GM19455 (cell line): ENCODE data around the gene KRTAP13-1.

Source experiments
- ATAC-seq: cut with Tn5 transposase; IDR thresholded peaks from one replicate; pipeline ENCODE4 v1.9.1; 2021; ENCODE audit not compliant: unreplicated experiment

The KRTAP13-1 gene, protein sequence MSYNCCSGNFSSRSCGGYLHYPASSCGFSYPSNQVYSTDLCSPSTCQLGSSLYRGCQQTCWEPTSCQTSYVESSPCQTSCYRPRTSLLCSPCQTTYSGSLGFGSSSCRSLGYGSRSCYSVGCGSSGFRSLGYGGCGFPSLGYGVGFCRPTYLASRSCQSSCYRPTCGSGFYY

DNA sequence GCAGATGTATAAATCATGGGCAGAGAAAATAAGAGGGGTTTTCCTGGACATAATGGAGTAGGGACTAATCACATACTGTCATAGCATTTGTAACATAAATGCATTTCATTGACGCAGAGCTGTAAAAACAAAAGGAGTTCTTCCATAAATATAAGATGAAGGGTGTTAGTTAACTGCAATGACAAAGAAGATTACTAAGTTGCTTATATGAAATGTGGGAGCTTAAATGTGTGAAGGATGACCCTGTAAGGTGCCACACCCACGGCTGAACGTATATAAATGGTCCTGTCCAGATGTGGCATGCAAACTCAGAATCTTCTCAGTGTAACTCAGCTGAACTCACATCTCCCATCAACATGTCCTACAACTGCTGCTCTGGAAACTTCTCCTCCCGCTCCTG lies at the start of gene KRTAP13-1:
Gene KRTAP13-1 (plus strand): TSS at position 301 of the 400 bp plus-strand sequence. CDS start 56 bp downstream, at position 357.
- no peak for ATAC-seq

DNA sequence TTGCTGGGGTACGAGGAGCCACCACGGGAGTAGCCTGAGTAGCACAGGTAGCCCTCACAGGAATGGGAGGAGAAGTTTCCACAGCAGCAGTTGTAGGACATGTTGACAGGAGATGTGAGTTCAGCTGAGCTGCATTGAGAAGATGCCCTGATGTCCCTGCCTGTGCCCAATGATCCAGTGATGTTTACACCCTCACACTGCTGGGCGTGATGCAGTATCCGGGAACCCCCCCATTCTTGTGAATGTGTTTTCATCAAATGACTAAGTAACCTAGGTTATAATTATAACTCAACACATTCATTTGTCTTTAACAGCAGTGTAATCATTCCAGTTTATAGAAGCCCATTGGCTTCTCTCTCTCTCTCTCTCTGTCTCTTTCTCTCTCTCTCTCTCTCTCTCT lies 47.3 kb upstream of the KRTAP13-1 start, which contains the start of gene KRTAP23-1:
Gene KRTAP23-1 (minus strand): TSS at position 101 of the 400 bp plus-strand sequence. CDS start 0 bp downstream, at position 101.
- no peak for ATAC-seq

DNA sequence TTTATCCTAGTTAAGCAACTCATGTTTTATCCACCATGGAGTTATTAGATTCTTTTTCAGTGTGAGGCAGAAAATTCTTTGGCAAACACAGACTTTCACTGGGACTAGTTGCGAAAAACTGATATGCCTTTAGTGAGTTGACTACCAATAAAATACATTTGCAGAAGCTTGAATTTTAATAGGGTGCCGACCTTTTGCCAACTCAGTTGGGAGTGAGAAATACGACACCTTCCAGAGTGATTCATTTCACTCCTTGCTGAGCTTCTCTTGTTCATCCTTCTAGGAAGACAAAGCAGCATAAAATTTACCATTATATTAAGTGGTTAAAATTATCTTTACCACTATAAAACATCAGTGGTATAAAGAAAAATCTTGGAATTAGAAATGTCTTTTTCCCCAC lies 46.3 kb upstream of the KRTAP13-1 start:
- ATAC-seq: no peak

DNA sequence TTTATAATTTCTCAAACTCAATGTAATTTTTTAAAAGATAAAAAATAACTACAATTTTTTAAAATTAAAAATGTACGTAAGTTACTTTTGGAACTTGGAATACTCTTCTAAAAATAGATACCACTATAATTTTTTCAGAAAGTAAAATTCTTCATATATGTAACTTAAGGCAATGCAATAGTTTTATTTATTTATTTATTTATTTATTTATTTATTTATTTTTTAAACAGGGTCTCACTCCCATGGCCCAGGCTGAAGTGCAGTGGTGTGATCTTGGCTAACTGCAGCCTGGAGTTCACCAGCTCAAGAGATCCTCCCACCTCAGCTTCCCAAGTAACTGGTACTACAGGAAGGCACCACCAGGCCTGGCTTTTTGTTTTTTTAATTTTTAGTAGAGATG lies 44.3 kb upstream of the KRTAP13-1 start:
- ATAC-seq: no peak

DNA sequence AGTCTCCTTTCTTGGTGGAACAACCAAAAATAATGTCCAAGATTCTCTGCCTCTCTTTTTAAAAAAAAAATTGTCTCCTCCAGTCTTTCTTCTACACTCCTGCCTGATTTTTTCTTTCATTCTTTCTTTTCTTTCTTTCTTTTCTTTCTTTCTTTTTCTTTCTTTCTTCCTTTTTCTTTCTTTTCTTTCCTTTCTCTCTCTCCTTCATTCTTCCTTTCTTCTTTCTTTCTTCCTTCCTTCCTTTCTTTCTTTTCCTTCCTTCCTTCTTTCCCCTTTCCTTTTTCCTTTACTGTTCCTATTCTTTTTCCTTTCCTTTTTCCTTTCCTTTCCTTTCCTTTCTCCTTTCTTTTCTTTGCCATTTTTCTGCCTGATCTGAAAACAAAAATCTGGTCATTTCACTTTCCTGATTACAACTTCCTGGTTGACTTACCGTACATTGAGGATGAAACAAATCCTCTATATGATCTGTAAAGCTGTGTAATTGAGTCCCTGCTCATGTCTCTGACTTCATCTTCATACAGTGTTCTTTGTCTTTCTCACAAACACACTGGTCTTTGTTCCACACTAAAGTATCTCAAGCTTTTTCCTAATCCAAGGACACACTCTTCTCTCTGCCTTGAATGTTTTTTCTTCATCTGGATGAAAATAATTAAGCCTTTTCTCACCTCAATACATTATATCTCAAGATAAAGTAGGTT lies 41.4 kb upstream of the KRTAP13-1 start:
- ATAC-seq: no peak

DNA sequence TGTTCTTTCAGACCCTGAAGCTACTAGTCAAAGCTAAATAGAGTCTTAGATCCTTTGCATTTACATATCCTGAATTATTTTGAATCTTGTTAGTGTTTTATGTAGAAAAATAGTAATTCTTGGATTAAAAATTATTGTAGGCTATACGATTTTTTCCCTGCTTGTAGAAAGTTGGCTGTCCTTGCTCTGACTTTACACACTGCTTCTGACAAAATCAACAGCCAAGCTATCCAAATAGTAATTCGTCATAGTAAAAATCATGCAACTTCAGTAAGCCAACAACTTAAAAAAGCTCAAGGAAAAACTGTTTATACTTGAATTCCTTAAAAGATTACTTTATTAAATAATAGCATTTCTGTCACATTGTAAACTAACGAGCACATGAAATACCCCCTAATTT lies 39.9 kb upstream of the KRTAP13-1 start:
- ATAC-seq: no peak

DNA sequence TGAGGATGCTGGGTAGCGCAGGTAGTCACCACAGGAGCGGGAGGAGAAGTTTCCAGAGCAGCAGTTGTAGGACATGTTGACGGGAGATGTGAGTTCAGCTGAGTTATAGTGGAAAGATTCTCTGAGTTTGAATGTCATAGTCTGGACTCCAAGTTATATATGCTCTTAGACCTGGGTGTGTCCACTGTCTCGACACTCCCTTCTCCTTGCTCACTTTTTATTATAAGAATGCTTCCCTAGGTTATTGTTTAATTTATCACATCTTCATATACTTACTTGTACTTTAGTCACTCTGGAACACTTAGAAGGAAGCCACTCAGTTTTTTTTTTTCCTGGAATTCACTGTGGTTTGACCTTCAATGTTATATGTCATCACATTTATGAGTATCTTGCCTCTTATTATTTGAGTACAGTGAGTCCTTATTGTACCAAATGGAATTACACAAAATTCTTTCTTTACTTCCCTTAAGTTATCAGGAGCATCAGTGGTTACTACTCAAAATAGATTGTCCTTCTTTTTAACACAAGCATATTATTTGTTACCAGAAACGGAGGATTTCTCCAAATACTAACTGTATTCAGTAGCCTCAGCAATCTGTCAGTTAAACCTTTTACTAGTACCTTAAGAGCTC lies 23.6 kb upstream of the KRTAP13-1 start, which contains the start of gene KRTAP13-2:
Gene KRTAP13-2 (minus strand): TSS at position 133 of the 632 bp plus-strand sequence. CDS start 58 bp downstream, at position 75.
- no peak for ATAC-seq

DNA sequence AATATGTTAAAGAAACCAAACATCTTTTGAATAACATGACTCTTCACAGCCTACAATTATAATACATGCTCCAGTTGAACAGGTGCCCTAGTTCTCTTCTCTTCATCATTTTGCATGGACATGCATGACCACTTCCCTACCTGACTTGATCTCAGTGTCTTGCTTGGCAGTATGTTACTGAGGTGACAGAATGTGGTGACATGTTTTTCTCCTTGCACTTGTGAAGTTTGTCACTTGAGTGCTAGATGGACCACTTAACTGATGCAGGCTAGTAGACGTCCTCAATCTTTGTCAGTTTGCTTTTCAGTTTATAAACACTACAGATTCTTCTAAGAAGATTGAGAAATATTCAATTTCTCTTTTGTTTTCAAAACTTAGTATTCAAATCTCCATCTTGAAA lies 13.6 kb upstream of the KRTAP13-1 start:
- no peak for ATAC-seq

DNA sequence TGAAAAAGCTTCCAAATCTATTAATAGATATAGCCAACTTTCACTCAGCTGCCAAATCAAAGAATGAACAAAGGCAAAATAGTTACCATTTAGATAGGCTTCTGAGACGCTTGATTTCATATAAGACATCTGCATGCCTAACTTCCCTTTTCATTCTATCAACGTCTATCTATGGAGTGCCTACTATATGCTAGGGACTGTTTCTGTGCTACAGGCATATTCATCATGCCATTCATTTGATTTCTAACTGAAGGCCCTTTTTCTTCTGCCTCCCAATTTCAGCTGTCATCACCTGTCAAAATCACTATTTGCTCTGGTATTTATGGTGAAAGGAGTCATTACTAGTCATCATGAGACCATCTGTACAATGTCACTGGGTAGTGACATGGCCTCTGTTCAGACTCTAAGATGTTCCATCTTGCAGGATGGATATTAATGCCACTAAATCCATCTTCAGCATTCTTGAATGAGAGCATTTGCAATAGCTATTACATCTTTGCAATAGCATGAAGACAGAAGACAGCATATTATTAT lies 4.3 kb upstream of the KRTAP13-1 start:
- ATAC-seq: no peak

DNA sequence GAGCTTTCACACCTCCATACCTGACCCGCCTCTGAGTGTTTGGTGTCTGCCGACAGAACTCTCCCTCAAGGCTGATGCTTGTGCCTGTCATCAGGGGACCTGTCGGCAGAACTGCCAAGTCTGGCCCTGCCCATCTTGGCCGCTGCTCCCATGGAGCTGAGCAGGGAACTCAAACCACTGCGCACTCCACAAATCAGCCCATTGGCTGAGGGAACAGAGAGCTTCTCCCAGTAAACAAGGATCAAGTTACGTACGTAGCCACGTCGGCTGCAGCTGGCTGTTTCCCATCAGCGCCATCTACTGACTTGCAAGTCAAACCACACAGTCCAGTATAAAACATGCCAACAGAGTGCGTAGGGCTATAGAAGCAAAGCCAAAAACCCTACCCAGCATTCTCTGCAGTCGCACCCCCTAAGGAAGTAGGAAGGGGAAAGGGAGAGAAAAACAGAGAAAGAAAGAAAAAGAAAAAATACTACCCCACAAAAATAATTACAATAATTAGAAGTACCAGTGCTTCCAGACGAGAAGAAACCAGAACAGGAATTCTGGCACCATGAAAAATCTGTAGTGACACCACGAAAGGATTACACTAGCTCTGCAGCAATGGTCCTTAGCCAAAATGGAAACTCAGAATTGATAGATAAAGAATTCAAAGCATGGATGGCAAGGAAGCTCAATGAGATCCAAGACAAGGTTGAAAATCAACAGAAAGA lies 13.1 kb downstream of the KRTAP13-1 start:
- ATAC-seq: no peak

DNA sequence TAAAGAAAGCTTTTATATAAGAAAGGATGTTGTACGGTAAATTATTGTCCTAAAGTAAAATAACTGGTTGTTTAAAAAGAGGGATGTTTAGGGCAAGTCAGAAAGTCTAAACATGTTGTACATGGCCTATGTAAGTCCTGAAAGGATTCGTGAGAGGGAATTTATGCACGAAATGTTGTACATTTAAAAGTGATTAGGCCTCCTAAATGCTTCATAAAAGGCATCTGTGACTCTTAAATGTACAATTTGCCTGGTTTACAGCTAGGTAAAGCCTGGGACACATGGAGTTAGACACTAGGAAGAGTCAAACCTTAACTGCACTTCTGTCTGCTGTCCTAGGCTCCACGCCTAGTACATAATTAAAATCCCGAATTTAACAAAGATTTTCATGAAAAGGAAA lies 20.2 kb downstream of the KRTAP13-1 start:
- ATAC-seq: no peak

DNA sequence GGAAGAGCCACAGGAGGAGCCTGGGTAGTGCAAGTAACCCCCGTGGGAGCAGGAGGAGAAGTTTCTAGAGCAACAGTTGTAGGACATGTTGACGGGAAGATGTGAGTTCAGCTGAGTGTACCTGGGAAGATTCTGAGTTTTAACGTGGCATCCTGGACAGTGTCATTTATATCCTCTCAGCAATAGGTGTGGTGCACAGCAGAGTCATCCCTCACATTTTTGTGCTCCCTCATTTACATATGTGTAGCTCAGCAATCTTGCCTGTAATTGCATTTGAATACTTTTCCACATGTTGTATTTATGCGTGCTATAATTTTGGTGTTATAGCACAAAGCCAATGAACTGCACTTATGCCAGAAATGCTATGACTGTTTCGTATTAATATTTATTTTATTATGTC lies 30.0 kb downstream of the KRTAP13-1 start, which contains the start of gene KRTAP13-3:
Gene KRTAP13-3 (minus strand): TSS at position 101 of the 400 bp plus-strand sequence. CDS start 14 bp downstream, at position 87.
- ATAC-seq: no peak

DNA sequence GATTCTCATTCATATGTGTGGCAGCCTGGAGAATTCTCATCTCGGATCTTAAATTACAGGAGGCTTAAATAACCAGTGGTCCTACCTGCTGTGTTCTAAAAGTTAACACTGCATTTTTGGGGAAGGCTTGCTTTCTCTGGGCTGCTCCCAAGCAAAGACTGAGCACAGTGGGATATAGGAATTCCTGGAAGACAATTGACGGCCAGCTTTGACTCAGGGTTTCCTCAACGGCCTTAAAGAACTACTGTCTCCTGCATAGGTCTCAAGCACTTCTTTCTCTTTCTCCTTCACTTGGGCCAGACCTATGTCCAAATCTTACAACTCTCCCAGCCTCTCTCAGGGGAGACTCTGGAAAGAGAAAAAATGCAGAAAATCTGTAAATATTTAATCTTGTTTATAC lies 30.9 kb downstream of the KRTAP13-1 start:
- no peak for ATAC-seq

DNA sequence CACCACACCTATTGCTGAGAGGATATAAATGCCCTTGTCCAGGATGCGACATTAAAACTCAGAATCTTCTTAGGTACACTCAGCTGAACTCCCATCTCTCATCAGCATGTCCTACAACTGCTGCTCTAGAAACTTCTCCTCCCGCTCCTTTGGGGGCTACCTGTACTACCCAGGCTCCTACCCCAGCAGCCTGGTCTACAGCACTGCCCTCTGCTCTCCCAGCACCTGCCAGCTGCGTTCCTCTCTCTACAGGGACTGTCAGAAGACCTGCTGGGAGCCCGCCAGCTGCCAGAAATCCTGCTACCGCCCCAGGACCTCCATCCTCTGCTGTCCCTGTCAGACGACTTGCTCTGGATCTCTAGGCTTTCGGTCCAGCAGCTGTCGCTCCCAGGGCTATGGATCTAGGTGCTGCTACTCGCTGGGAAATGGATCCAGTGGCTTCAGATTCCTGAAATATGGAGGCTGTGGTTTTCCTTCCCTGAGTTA lies 34.4 kb downstream of the KRTAP13-1 start, which contains the start of gene KRTAP13-4:
Gene KRTAP13-4 (plus strand): TSS at position 51 of the 486 bp plus-strand sequence. CDS start 56 bp downstream, at position 107.
- no peak for ATAC-seq

DNA sequence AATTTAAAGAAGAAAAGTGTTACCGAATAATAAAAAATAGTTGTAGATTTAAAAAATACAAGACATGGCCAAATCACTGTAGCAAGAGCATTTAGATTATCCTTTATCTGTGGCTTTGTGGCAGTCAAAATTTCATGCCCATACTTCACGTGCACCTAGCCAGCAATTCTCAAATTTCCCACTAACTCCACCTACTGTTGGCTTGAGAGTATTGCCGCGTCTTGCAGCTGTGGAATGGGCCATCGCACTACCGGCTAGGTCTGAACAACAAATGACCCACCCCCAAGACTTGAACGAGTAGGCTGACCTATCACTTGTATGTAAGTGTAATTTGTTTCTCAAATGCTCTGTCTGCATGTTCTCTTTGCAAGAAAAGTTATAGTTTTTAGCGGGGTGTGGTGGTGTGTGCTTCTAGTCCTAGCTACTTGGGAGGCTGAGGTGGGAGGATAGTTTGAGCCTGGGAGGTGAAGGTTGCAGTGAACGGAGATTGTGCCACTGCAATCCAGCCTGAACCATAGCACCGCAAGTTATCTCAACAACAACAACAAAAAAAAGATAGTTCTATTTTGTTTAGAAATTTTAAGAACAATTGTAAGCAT lies 38.3 kb downstream of the KRTAP13-1 start:
- no peak for ATAC-seq

DNA sequence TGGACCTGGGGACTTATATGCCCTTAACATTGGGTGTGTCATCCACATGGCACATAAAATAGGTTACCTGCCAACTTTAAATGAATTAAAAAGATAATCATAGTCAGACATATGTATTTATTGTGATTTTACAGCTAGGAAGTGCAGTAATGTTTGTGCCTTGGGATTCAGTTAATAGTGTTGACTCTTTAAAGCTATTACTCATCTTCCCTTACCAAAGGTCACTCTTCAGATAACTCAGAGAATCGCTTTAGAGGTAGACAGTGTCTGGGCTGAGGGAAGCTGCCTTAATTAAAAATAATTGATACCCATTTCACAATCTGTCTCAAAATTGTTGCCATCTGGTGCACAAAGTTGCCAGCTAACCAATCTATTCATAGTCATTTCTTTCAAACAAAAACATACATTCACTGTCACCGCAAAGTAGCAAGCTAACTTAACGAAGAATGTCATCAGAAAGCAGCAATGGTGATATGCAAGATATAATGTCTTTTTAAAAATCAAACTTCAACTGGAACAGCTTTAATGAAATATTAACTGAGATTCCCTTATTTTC lies 41.3 kb downstream of the KRTAP13-1 start:
- no peak for ATAC-seq

DNA sequence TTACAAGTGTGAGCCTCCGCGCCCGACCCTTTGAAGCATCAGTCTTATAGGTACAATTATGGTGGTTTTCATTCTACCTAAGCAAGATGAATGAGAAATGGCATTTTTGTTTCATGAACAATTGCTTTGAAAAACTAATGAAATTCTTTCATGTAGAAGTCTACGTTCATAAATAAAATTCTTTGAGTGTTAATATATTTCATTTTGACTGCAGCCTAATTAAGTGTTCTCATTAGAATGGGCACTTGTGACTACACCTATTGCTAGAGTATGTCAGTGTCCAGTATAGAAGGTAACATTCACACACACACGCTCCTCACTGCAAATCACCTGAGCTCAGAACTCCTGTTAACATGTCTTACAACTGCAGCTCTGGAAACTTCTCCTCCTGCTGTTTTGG lies 44.1 kb downstream of the KRTAP13-1 start, which contains the start of gene KRTAP15-1:
Gene KRTAP15-1 (plus strand): TSS at position 301 of the 400 bp plus-strand sequence. CDS start 53 bp downstream, at position 354.
- no peak for ATAC-seq

DNA sequence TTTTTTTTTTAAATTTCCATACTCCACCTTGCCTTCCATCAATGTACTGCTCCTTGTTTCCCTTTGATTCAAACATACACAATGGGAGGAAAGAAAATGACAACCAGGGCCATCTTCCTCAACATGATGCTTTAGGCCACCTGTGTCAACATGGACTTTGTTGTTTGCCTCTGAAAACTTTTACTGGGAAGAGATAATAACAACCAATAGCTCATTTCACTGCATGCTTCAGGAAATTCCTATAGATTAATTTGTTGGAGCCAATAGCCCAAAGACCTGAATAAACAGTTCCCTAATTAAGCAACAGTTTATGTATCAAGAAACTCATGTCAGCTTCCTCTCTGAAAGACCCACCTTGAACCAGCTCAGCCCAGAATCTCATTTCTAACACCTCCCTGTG lies 47.4 kb downstream of the KRTAP13-1 start:
- ATAC-seq: no peak

DNA sequence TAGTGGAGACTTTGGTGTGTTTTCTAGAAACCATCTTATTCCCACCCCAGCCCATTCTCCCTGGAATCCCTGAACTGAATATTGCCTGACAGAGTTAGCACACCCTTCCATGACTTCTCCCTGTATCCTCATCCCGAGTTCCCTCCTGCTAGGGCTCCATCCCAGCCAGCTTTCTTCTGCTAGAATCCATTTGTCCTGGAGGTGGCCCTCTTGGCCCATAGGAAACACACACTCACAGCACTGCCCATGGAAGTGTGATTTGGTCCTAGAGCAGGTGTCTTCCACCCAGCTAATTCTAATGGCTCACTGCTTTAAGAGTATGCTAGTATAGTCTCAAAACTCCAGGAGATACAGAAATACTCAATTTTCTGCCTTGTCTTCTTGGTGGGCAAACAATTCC lies 48.4 kb downstream of the KRTAP13-1 start:
- no peak for ATAC-seq
